ENCODE measurements around the gene GAS6.

GAS6 gene

DNA sequence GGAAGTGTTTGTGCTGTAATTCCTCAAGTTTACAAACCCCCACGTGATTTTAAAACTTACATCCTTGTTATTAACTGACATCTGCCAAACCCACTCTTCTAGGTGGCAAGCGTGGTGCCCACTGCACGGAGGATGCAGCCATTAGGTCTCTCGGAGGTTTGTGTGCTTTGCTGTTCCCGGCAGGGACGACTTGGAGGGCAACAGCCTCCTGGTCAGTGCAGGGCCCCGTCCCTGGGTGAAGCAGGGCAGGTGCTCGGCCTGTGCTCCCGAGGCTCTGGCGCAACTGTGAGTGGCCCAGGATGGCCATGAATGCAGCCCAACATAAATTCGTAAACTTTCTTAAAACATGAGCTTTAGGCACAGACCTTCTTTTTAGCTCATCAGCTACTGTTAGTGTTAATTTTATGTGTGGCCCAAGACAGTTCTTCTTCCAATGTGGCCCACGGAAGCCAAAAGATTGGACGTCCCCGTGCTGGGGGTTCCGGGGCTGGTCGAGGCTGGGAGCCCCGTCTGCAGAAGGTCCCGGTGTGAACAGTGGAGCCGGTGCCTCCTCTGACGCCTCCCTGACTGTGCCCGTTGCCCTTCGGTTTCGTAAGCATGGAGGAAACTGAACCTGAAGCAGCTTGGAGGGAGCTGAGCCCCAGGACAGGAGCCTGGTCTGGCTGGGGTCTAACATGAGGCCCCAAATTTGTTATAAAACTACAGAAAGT lies 11.9 kb downstream of the GAS6 start:
- DNase-seq (ENCODE audit: low read depth in 3 of 3): no peak

DNA sequence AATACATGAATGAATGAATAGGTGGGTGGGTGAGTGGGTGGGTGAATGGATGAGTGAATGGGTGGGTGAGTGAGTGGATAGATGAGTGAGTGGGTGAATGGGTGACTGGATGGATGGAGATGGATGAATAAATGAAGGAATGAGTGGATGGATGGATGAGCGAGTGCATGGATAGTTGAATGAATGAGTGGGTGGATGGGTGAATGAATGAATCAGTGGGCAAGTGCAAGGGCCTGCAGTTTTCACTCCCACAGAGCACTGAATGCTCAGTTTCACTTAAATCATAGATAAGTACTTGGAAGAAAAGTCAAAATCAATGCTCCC lies 12.4 kb downstream of the GAS6 start:
- DNase-seq (ENCODE audit: low read depth in 3 of 3): no peak

DNA sequence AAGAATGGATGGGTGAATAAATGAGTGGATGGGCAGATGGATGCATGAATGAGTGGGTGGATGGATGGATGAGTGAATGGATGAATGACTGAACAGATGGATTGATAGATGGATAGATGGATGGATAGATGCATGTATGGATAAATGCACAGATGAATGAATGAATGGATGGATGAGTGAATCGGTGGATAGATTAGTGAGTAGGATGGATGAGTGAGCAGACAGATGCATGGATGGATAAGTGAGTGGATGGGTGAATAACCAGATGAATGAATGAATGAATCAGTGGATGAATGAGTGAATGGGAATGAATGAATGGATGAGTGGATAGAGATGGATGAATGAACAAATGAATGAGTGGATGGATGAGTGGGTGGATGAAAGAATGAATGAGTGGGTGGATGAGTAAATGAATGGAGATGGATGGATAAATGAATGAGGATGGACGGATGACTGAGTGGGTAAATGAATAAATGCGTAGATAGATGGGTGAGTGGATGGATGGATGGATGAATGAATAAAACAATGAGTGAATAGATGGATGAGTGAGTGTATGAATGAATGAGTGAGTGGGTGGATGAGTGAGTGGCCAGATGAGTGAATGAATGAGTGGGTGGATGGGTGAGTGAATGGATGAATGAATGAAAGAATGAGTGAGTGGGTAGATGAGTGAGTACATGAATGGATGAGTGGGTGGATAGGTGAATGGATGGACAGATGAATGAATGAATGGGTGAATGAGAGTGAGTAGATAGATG lies 13.0 kb downstream of the GAS6 start:
- no peak for DNase-seq (ENCODE audit: low read depth in 3 of 3)

DNA sequence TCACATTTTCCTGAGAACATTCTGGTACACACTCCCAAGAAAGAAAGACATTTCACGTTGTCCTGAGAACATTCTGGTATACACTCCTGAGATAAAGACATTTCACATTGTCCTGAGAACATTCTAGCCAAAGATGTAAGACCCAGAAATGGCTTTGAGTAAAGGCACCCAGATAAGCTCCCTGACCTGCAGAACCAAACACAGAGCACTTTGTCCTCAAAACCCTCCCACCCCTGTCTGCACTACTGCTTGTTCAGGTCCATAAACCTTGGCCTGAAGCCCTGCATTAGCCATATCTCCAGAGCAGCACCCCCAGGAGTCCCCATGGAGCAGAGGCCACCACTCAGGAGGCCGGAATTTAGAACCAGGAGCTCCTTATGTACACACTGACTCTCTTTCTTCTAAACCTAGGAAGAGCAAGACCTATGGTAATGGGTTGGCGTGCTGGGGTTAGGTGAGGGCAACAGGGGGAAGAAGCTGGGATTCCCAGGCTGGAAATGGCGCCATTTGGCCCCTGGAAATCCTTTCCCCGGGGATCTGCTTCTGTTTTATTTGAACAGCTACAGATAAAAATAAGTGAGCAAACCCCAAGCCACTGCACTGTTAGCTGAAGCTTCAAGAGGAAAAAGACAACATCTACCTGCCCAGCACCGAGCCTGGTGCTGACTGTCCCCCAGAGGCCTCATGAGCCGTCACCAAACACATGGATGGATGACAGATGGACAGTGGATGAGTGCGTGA lies 13.7 kb downstream of the GAS6 start:
- DNase-seq (ENCODE audit: low read depth in 3 of 3): no peak

DNA sequence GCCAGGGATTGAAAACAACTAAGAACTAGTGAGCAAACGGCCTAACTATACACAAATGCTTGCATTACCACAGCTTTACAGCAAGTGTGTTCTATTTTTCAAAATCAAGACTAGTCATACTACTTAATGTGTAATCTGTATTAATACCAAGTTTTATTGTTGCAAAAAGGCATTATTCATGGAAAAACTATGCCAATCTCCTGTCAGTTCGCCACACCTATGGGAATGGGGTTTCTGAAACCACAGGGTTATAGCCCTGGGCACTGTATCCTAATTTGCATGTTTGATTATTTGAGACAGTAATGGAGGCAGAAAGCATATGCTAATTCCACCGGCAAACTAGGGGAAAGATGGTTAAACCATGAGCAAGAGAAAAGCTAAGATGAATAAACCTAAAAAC lies 14.3 kb downstream of the GAS6 start:
- no peak for DNase-seq (ENCODE audit: low read depth in 3 of 3)

DNA sequence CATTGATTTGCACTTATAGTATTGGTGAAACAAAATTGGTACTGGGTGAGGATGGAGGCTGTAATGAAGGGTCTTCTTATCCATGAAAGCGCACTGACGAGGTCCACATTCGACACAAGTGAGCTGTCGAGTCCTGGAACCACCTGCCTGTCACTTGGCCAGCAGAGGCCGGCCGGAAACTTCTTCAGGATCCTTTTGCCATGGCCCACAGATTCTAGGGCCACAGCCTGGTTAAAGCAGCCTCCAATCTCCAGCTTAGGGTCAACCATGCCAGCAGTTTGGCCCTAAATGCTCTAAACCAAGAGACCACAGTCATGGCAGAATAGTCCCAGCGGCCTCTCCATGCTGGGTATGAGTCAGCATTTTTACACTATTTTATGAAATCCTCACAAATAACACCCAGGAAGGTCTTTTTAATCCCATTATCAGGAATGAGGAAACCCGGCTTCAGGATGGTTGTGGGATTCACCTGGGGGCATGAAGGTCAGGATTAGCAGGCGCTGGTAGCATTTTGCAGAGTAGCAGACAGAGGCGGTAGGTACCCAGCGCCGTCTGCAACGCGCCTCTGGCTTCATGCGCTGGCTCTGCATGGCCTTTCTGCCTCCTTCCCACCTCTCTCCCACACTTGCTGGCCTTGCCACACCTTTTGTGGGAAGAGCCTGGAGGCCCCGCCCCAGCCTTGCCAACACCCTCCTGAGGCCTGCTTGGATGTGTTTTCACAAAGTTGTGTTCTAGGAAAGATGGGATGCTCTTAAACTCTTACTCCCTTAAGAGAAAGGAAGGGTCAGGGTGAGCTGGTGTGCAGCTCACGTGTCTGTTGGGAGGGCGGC lies 15.2 kb downstream of the GAS6 start:
- DNase-seq (ENCODE audit: low read depth in 3 of 3): no peak

DNA sequence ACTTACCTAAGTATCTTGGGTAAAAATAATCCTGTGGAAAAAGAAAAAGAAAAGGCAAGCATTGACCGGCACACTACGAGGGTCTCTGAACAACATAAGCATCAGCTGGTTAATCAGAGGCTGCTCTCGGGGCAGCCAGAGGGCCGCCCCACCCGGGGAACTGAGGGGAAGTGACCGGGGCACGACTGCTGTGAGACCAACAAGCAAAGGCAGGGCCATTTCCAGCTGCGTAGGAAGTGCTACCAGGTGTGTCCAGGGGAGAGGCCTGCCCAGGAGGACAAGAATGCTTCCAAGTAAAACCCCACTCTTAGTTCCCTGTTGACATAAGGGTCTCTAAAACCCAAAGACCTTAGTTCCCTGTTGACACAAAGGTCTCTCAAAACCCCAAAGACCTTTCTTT lies 15.9 kb downstream of the GAS6 start:
- no peak for DNase-seq (ENCODE audit: low read depth in 3 of 3)

DNA sequence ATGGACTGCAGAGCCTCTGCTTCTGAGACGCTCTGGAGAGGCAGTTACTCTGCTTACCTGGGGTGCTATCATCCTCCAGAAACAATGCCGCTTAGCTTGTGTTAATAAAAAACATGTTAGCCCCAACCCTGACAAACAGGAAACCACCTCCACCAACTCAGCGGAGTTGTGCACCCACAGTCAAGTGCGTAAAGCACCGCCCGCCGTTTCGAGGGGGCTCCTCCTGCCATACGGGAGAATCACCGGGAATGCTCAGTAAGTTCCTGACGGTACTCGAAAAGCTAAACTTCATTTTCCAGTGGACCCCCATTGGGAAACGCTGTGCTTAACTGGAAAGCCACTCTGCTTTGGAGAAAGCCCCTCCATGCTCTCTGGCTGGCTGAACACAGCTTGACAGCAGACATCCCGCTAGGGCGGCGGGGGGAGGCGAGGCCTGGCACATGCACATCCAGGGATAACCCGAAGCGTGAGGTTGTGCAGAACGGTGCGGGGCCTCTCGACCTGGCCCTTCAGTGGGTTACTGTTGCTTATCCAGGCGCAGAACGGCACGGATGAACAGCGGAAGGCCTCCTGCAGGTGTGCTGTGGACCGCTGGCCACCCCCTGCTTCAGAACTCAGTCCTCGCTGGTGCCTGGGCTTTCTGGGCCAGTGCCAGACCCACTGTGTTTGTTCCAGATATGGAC lies 17.1 kb downstream of the GAS6 start:
- DNase-seq (ENCODE audit: low read depth in 3 of 3): no peak

DNA sequence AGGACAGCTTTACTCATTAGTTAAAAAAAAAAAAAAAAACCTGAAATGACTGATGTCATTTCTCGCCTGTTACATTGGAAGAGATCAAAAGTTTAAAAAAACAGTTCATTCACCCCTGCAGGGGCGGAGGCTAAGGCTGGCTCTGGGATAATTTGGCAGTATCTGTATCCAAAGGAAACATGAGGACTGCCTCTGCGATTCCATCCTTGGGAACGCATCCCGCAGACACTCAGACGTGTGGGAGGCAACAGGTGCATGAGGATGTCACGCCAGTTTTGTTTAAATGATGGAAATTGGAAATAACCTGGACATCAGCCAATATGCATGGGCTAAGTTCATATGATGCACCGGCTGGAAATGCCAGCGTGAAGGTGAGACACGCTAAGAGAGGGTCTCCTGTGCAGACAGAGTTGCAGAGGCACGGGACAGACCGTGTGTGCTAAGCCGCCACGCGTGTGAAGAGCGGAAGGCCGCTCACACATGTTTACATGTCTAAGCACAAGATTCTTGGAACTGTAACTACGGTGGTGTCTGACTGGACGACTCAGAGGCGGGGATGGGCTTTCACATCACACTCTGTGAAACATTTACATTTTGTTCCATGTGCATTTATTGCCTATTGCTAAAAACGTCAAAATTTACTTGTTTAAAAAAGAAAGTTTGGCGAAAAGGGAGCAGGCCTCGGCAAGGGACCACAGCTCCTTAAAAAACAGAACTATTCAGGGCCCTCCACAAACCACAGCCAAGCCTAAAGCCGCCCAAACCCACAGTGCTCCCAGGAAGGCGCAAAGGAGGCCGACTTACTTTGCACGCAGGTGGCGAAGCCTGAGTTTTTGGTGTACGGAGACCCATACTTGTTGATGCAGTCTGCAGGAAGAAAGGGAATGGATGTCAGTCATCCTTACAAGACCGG lies 17.9 kb downstream of the GAS6 start:
- DNase-seq (ENCODE audit: low read depth in 3 of 3): no peak

DNA sequence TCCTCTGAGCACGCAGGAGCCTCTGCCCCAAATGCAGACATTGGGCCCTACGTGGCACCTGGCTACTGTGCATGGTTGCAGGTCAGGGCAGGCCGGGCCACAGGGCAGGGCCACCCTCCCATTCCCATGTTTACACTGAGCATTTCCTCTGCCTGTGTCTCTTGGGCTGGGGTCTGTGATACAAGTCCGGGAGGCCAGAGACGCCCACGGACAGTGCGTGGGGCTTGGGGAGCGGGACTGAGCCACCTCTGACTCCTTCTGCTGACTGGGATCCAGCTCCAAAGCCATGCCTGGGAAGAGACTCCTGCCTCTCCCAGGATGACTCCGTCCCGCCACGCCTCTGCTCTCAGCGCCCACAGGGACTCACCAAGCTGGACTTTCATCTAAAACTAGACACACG lies 18.8 kb downstream of the GAS6 start:
- no peak for DNase-seq (ENCODE audit: low read depth in 3 of 3)

DNA sequence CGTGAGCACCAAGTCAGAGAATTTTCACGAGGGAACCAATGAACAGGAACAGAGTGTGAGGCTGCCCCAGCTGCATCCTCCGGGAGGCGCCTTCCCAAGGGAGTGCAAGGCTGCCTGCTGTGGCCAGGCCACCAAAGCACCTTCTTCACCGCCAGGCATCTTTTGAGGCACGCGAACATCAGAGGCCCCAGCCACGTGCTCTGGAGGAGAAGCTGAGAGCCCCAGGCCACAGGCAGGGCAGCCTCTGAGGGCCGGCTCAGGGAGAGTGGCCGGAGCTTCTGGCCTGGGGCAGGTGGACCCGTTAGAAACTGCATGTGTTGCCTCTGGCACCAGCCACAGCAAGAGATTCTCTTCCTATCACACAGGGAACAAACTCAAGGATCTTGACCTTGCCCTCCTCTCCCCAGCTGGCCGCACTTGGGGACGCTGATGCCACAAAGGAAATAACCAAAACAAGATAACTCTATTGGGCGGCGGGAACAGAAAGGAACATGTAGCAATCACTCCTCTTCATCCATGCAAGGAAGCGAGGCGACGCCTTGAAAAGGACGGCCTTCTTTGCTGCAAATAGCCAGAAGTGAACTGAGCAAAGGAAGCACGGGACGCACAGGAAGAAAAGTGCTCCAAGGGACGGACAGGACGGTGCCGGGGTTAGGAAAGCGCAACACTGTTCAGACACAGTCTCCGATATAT lies 19.9 kb downstream of the GAS6 start:
- DNase-seq (ENCODE audit: low read depth in 3 of 3): no peak

DNA sequence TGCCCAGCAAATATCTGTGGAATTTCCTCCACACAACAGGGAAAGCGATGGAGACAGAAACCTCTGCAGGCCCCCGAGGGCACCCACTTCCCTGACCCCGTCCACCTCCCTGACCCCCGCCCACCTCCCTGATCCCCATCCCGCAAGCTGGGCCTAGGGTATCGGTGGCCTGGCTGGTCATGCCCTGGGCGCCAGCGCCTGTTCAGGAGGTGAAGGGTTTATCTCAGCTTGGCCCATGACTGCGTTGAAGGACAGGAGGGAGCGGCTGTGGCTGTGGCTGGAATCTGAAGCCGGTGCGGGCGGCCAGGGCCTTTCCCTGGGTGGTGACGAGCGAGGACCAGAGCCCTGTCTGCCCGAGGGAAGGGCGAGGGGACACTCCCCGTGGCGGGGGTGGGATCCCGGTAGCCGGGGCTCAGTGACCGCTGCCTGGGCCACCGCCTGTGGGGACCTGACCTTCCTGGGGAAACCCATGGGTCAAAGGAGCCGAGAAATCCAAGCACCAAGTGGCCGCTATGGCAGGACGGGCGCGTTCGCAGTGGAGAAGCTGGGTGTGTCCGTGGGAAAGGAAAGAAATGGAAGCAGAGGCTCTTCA lies 20.7 kb downstream of the GAS6 start:
- no peak for DNase-seq (ENCODE audit: low read depth in 3 of 3)

DNA sequence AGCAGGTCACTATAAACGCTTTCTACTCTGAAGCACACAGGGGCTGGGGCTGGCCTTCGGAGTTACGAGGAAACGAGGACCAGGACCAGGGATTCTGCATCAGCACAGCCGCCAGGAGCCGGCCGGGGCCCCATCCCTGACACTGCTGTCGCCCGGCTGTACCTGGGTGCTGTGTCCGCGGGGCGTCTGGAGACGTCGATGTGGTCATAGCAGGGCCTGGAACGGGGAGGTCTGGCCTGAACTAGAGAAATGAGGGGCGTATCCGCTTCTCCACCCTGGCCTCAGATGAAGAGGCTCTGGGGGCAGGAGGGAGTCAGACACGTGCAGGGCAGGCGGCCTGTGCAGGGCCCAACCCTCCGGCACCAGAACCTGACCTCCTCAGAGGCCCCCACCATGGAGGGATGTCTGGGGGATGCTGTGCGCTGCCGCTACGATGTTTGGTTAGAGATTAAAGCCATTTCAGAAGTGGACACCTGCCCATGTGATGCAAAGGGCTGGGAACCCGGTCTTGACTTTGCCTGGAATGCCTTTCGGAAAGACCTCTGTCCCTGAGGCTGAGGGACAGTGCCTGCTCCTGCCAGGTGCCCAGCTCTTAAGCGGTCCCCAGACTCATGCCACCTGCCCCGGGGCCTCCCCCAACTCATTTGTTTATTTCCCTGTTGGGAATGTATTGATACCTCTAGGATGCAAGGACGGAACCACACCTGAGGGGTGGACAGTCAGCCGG lies 21.4 kb downstream of the GAS6 start:
- no peak for DNase-seq (ENCODE audit: low read depth in 3 of 3)

DNA sequence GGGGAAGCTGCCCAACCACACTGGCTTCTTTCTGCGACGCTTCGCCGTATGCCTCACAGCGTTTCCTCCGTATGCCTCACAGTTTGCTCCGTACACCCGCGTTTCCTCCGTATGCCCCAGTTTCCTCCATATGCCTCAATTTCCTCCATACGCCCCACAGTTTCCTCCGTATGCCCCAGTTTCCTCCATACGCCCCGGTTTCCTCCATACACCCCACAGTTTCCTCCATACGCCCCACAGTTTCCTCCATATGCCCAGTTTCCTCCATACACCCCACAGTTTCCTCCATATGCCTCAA lies 22.6 kb downstream of the GAS6 start:
- DNase-seq (ENCODE audit: low read depth in 3 of 3): no peak

DNA sequence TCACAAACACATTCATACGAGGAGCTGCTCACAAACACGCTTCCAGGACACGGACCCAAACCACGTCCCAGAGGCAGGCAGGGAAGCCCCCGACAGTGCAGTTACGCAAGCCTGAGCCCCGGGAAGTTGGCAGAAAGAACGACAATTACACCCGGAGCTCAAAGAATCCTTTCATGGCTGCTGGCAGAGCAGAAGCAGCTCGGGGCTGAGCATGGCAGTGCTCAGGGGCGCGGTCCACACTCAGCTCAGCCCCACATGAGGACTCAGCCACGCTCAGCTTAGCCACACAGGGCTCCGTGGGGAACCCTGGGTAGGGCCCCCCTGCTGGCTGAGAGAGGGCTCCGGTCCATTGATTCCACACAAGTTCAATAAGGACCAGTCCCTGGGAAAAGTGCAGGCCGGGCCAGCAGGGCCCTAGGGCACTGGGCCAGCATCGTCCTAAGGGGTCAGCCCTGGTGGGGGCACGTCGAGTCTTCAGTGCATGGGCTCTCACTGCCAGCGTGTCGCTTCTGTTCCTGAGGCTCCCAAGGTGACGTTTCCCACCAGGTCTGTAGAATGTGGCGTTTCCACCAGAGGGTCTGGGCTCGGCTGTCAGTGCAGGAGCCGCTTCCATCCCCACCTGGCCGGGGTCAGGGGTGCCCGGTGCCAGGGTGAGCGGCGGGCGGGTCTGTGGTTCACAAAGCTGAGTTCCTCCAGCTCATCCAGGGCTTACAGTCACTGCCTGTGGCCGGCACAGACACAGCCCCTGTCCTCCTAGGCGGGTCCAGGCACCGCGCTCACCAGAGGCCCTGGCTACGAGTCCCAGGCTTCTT lies 23.1 kb downstream of the GAS6 start:
- DNase-seq (ENCODE audit: low read depth in 3 of 3): no peak

DNA sequence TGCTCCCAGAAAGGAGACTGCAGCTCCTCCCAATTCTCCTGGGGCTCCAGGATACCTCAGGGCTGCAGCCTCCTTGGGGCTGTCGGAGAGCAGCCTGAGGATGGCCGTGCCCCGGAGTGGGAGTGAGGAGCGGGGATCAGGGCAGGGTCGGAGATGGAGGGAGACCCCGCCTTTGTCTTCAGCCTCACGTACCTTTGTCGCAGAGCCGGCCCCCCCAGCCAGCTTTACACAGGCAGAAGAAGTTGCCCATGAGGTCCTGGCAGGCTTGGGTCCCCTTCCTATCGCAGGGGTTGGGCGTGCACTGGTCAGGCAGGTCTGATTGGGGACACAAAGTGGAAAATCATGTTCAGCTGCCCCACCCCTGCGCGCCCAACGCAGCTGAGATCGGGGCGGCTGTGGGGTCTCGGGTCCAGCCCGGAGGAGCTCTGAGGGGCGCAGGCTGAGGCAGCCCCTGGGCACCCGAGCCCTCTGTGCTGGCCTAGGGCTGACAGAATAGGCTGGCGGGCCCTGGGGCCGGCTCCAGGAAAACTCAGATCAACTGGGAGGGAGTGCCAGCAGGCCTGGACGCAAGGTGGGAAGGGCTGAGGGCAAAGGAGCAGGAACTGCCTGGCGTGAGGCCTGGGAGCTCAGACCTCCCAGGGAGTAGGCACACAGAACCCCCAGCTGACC lies 24.2 kb downstream of the GAS6 start:
- no peak for DNase-seq (ENCODE audit: low read depth in 3 of 3)

DNA sequence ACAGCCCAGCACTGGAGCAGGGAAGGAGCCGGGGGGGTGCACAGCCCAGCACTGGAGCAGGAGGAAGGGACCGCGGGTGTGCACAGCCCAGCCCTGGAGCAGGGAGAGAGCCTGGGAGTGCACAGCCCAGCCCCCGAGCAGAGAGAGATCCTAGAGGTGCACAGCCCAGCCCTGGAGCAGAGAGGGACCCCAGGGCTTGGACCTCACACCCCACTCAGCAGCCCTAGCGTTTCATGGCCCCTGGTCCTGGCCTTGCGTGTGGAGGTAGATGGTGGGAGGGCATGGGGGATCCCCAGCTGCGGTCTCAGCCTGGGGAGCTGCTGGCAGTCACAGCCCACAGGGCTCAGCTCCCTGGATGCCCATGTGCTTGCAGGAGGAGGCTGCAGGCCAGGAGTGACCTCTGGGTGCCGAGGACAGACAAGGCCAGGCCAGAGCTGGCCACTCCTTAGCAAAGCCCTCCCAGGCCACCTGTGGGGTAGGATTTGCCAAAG lies 25.1 kb downstream of the GAS6 start:
- no peak for DNase-seq (ENCODE audit: low read depth in 3 of 3)
